Measurements from ENCODE around the gene CEP170B. TPM values are rescaled to one million over a fixed set of nuclear protein-coding genes. Genes with fewer than 3 reads are reported as not detected.
"Not testable (repeated sequence)": the region's sequence is repeated elsewhere in the genome, so short reads cannot be mapped to it uniquely, and the experiment has no call there.

CEP170B gene
- total RNA-seq, 1 donor from 2014 or later: 38.3 TPM

GRCh38 chr14:104941508-104942365, 76.7 kb downstream of the CEP170B start:
- no peak for DNase-seq (ENCODE audit: low spot score)

- DNase-seq (ENCODE audit: low spot score): no peak
Measured at GRCh38 chr14:104942586-104942985, 77.5 kb downstream of the CEP170B start.

GRCh38 chr14:104943216-104944015, 78.3 kb downstream of the CEP170B start:
- not testable (repeated sequence) for DNase-seq (ENCODE audit: low spot score)

GRCh38 chr14:104944016-104944308, 78.9 kb downstream of the CEP170B start:
- not testable (repeated sequence) for DNase-seq (ENCODE audit: low spot score)

DNA sequence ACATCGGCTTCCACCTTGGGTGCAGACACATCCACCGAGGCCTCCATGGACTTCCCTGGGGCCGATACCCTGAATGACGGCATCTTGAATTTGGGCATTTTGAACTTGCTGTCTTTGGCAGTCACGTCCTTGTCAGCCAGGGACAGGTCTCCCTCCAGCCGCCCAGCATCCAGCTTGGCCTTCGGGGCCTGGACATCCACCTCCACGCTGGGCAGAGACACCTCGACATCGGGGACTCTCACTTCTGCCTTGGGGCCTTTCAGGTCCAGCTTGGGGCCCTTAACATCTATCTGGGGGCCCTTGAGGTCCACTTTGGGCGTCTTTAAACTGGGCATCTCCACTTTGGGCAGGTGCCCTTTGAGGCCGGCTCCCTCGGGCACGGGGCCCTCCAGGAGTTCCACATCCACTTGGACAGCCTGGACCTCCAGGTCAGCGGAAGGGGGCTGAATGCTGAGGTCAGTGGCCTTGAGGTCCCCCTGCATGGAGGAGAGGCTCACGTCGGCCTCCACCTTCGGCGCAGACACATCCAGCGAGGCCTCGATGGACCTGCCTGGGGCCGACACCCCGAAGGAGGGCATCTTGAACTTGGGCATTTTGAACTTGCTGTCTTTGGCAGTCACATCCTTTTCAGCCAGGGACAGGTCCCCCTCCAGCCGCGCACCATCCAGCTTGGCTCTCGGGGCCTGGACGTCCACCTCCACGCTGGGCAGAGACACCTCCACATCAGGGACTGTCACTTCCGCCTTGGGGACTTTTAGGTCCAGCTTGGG, 79.6 kb downstream of the CEP170B start:
- not testable (repeated sequence) for DNase-seq (ENCODE audit: low spot score)

- not testable (repeated sequence) for DNase-seq (ENCODE audit: low spot score)
Measured at GRCh38 chr14:104945266-104945665, 80.2 kb downstream of the CEP170B start.

Other genes starting within 250 kb of the CEP170B start
- gene INF2, start 175.7 kb upstream of the CEP170B start, total RNA-seq: 160 TPM
- 5.2 TPM for gene ADSS1, start 141.0 kb upstream of the CEP170B start, total RNA-seq
- gene SIVA1, start 112.1 kb upstream of the CEP170B start, total RNA-seq: 60.0 TPM
- 170 TPM for gene AKT1, start 69.5 kb upstream of the CEP170B start, total RNA-seq
- 5.9 TPM for gene ZBTB42, start 64.2 kb upstream of the CEP170B start, total RNA-seq
- 0.06 TPM for gene PLD4, start 59.6 kb downstream of the CEP170B start, total RNA-seq
- 15.7 TPM for gene AHNAK2, start 113.1 kb downstream of the CEP170B start, total RNA-seq
- 2.8 TPM for gene CLBA1, start 120.5 kb downstream of the CEP170B start, total RNA-seq
- gene CDCA4, start 155.8 kb downstream of the CEP170B start, total RNA-seq: 3.4 TPM
- gene GPR132, start 200.2 kb downstream of the CEP170B start, total RNA-seq: 4.5 TPM

All from mesenteric fat pad (tissue), 1 donor.